ENCODE measurements around the gene S100A4. TPM values are rescaled to one million over a fixed set of nuclear protein-coding genes. Genes with fewer than 3 reads are reported as not detected.

Gene S100A4
- total RNA-seq, 1 experiment from 2014 or later: 384 TPM

GRCh38 chr1:153550398-153550758 lies 4.8 kb upstream of the S100A4 start (continued):
- no peak for TF ChIP-seq SIN3A (IDR thresholded peaks at IDR 0.05; ENCODE audit: low read depth)
- TF ChIP-seq FOSL1 (IDR thresholded peaks at IDR 0.05; ENCODE audit: low read depth): no peak
- TF ChIP-seq SRF (IDR thresholded peaks at IDR 0.05; ENCODE audit: low read depth): no peak
- TF ChIP-seq POLR2AphosphoS5 (IDR thresholded peaks at IDR 0.05; ENCODE audit: low read depth, low read length): no peak
- no peak for TF ChIP-seq TCF7L2 (IDR thresholded peaks at IDR 0.05; ENCODE audit: borderline replicate concordance, extremely low read depth, insufficient read depth, insufficient read length)
- no peak for TF ChIP-seq YY1 (IDR thresholded peaks at IDR 0.05; ENCODE audit: extremely low read depth, insufficient replicate concordance, low read depth, low read length)

- H3K9me2 ChIP-seq (ENCODE audit: insufficient read depth): no peaks in the 10 kb centered on the region
- peak overlapping the region; percentile 97 for H3K27ac ChIP-seq (ENCODE audit: low read depth, low read length)
- RAD21 ChIA-PET (ENCODE audit: low non-redundant PET in 1 of 2, low total read pairs in 2 of 2, uncharacterized antibody in 2 of 2, unreplicated experiment in 2 of 2): no interaction called here
- no peak overlapping the region for H2AFZ ChIP-seq (ENCODE audit: low read depth, low read length, poor library complexity, severe bottlenecking)
- no peaks in the 10 kb centered on the region for H3K36me3 ChIP-seq (ENCODE audit: control insufficient read depth in 1 of 2, insufficient read depth in 2 of 2, low read length in 2 of 2)
- no TSS peak for BruUV-seq (replicated peaks)
- POLR2A ChIA-PET: interaction anchor here (1.1 to 8.1 kb wide), 2 partner anchors 14 to 16 kb away, joined by 3 to 78 read pairs; partner anchors contain the start of gene S100A6
- H3K79me2 ChIP-seq (ENCODE audit: insufficient read depth, low read length): peaks cover 7% of the 10 kb centered on the region; the same call in 1 of the 2 replicates
- H3K9ac ChIP-seq (ENCODE audit: low read length): peak overlapping the region; percentile 81
- H4K20me1 ChIP-seq (ENCODE audit: insufficient read depth): no peaks in the 10 kb centered on the region
- no peaks in the 10 kb centered on the region for H3K9me3 ChIP-seq (ENCODE audit: control insufficient read depth in 1 of 2, insufficient read depth in 1 of 2, low read depth in 1 of 2, low read length in 2 of 2)
- H3K4me2 ChIP-seq (ENCODE audit: low read length): peak overlapping the region; percentile 77
- H3K27me3 ChIP-seq (ENCODE audit: insufficient read depth, low read length): no peaks in the 10 kb centered on the region
- DNase-seq (ENCODE audit: low read depth, low spot score) (no peak), ATAC-seq (no peak)
- CTCF ChIA-PET: no interaction called here
- H3K4me1 ChIP-seq (ENCODE audit: control insufficient read depth in 1 of 2, insufficient read depth in 2 of 2, low read length in 2 of 2): peaks cover 68 to 95% of the 10 kb centered on the region in 2 experiments
- H3K4me3 ChIP-seq (replicated peaks in 1 of 2; ENCODE audit: low read depth in 1 of 2, low read length in 2 of 2): peak overlapping the region in 1 of 2 experiments; percentile 3; a peak in 1 of 4 replicates
- intact Hi-C loops (cut with micrococcal nuclease): loop anchor here (1.0 kb wide), 1 partner anchor 16 kb away; no protein-coding TSS in a partner anchor
- TF ChIP-seq CTCF (IDR thresholded peaks at IDR 0.05 in 2 of 3, conservative IDR thresholded peaks at IDR 0.05 in 1 of 3; ENCODE audit: borderline replicate concordance in 1 of 3, insufficient read depth in 1 of 3, low read depth in 2 of 3, low read length in 2 of 3) (no peak), JUND (IDR thresholded peaks at IDR 0.05) (no peak), YY1 (IDR thresholded peaks at IDR 0.05; ENCODE audit: extremely low read depth, insufficient replicate concordance, low read depth, low read length) (no peak), ZNF274 (IDR thresholded peaks at IDR 0.05; ENCODE audit: low read depth, low read length) (no peak)
Measured at GRCh38 chr1:153549741-153550397, 4.3 kb upstream of the S100A4 start.
